Limb (tissue), 2 donors: ENCODE results near the gene CEBPZ.
"Not testable (repeated sequence)": the region's sequence is repeated elsewhere in the genome, so short reads cannot be mapped to it uniquely, and the experiment has no call there.

ENCODE experiments used
- DNase-seq, 2 donors: peaks; one replicate each; pipeline ENCODE4 v3.0.0-alpha.2; 2016; ENCODE audit errors: extremely low spot score in 2 of 2

The CEBPZ gene

GRCh38 chr2:37231241-37232130 lies at the start of gene CEBPZ, which contains the start of gene NDUFAF7:
CEBPZ (minus strand) TSS chr2:37231596; CDS start chr2:37231567, 29 bp downstream.
NDUFAF7 (plus strand) TSS chr2:37231658; CDS start chr2:37231706, 48 bp downstream.
- DNase-seq, result peak; percentile 92 to 93

GRCh38 chr2:37276291-37276690 lies 44.9 kb upstream of the CEBPZ start:
- DNase-seq, result no peak

GRCh38 chr2:37274359-37274965 lies 43.1 kb upstream of the CEBPZ start:
- DNase-seq, result no peak

- no peak for DNase-seq
Observed at GRCh38 chr2:37271376-37272067, 40.1 kb upstream of the CEBPZ start.

- DNase-seq, result no peak
Observed at GRCh38 chr2:37268111-37268510, 36.7 kb upstream of the CEBPZ start.

GRCh38 chr2:37267685-37268084 lies 36.3 kb upstream of the CEBPZ start:
- DNase-seq, result no peak

- no peak for DNase-seq
Observed at GRCh38 chr2:37263839-37264238, 32.4 kb upstream of the CEBPZ start.

GRCh38 chr2:37262522-37262921 lies 31.1 kb upstream of the CEBPZ start:
- DNase-seq, result no peak

GRCh38 chr2:37250869-37251740 lies 19.7 kb upstream of the CEBPZ start:
- no peak for DNase-seq

GRCh38 chr2:37246205-37246604 lies 14.8 kb upstream of the CEBPZ start:
- no peak for DNase-seq

GRCh38 chr2:37244755-37245154 lies 13.4 kb upstream of the CEBPZ start:
- no peak for DNase-seq

GRCh38 chr2:37244017-37244416 lies 12.6 kb upstream of the CEBPZ start:
- DNase-seq, result no peak

- DNase-seq, result no peak
Observed at GRCh38 chr2:37243435-37243834, 12.0 kb upstream of the CEBPZ start.

GRCh38 chr2:37232131-37232933 lies 936 bp upstream of the CEBPZ start:
- peak in 1 of 2 donors; percentile 48 for DNase-seq

GRCh38 chr2:37230581-37230980 lies 815 bp downstream of the CEBPZ start:
- no peak for DNase-seq

GRCh38 chr2:37228788-37229187 lies 2.6 kb downstream of the CEBPZ start:
- DNase-seq, result no peak

GRCh38 chr2:37226863-37227262 lies 4.5 kb downstream of the CEBPZ start:
- DNase-seq, result no peak

GRCh38 chr2:37225129-37225528 lies 6.3 kb downstream of the CEBPZ start:
- DNase-seq, result not testable (repeated sequence)

GRCh38 chr2:37224063-37224462 lies 7.3 kb downstream of the CEBPZ start:
- DNase-seq, result no peak

GRCh38 chr2:37223131-37223530 lies 8.3 kb downstream of the CEBPZ start:
- DNase-seq, result no peak
